ENCODE results near the gene DMRT3.

DNA sequence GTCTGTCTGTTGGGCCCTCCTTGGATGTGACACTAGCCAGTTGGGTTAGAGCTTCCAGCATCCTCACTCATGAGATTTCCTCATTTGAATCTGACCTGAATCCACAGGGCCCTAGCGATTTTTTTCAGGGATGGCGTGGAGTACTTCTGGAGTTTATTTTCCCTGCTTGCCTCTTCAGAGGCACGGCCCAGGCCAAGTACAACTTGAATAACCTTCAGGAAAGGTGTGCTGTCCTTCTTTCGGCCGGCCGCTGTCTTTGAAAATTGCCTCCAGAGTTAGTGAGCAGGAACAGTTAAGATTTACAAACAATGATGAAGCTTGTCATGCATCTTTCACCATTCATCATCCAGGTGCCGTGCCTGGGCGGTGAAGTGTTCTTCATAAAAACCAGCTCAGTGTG lies 49.5 kb upstream of the DMRT3 start:
- no peak for TF ChIP-seq CTCF (IDR thresholded peaks at IDR 0.05)
- TF ChIP-seq EZH2 (IDR thresholded peaks at IDR 0.05; ENCODE audit: borderline replicate concordance, insufficient read depth, low read depth, low read length, poor library complexity, severe bottlenecking): no peak

Data from B cell (primary cell).